ENCODE data around the gene KCNQ1.
A peak's percentile ranks its signal among the peaks of the same experiment; 100 is the strongest.

Gene KCNQ1

GRCh38 chr11:2665526-2666400, 221.0 kb downstream of the KCNQ1 start:
- no peak for DNase-seq (ENCODE audit: low read depth, low spot score)

GRCh38 chr11:2666401-2666741, 221.6 kb downstream of the KCNQ1 start:
- no peak for DNase-seq (ENCODE audit: low read depth, low spot score)

- DNase-seq (ENCODE audit: low read depth, low spot score), result no peak
Measured at GRCh38 chr11:2666828-2667570, 222.2 kb downstream of the KCNQ1 start.

- no peak for DNase-seq (ENCODE audit: low read depth, low spot score)
Measured at GRCh38 chr11:2667940-2668339, 223.1 kb downstream of the KCNQ1 start.

GRCh38 chr11:2668876-2669275, 224.1 kb downstream of the KCNQ1 start:
- no peak for DNase-seq (ENCODE audit: low read depth, low spot score)

GRCh38 chr11:2669634-2670469, 225.0 kb downstream of the KCNQ1 start:
- DNase-seq (ENCODE audit: low read depth, low spot score), result no peak

- DNase-seq (ENCODE audit: low read depth, low spot score), result no peak
Measured at GRCh38 chr11:2670541-2671100, 225.8 kb downstream of the KCNQ1 start.

GRCh38 chr11:2671748-2672147, 226.9 kb downstream of the KCNQ1 start:
- no peak for DNase-seq (ENCODE audit: low read depth, low spot score)

- no peak for DNase-seq (ENCODE audit: low read depth, low spot score)
Measured at GRCh38 chr11:2672553-2673249, 227.9 kb downstream of the KCNQ1 start.

- no peak for DNase-seq (ENCODE audit: low read depth, low spot score)
Measured at GRCh38 chr11:2673250-2673610, 228.4 kb downstream of the KCNQ1 start.

- DNase-seq (ENCODE audit: low read depth, low spot score), result no peak
Measured at GRCh38 chr11:2673871-2674471, 229.2 kb downstream of the KCNQ1 start.

GRCh38 chr11:2674658-2675131, 229.9 kb downstream of the KCNQ1 start:
- DNase-seq (ENCODE audit: low read depth, low spot score), result no peak

- DNase-seq (ENCODE audit: low read depth, low spot score), result peak; percentile 77
Measured at GRCh38 chr11:2675540-2675939, 230.7 kb downstream of the KCNQ1 start.

GRCh38 chr11:2677127-2677526, 232.3 kb downstream of the KCNQ1 start:
- no peak for DNase-seq (ENCODE audit: low read depth, low spot score)

GRCh38 chr11:2678396-2678795, 233.6 kb downstream of the KCNQ1 start:
- no peak for DNase-seq (ENCODE audit: low read depth, low spot score)

GRCh38 chr11:2679011-2679676, 234.3 kb downstream of the KCNQ1 start:
- DNase-seq (ENCODE audit: low read depth, low spot score), result no peak

GRCh38 chr11:2681408-2682145, 236.8 kb downstream of the KCNQ1 start:
- DNase-seq (ENCODE audit: low read depth, low spot score), result no peak

GRCh38 chr11:2683806-2684205, 239.0 kb downstream of the KCNQ1 start:
- DNase-seq (ENCODE audit: low read depth, low spot score), result no peak

GRCh38 chr11:2684581-2684980, 239.8 kb downstream of the KCNQ1 start:
- peak; percentile 42 for DNase-seq (ENCODE audit: low read depth, low spot score)
